ENCODE measurements around the gene NOL4L. TPM values are rescaled to one million over a fixed set of nuclear protein-coding genes. Genes with fewer than 3 reads are reported as not detected.

The NOL4L gene
- total and polyA plus RNA-seq, 2 donors (not counting 3 experiments of a cell fraction or from before 2014, with no cell fraction given), result 55.2 to 79.6 TPM

DNA sequence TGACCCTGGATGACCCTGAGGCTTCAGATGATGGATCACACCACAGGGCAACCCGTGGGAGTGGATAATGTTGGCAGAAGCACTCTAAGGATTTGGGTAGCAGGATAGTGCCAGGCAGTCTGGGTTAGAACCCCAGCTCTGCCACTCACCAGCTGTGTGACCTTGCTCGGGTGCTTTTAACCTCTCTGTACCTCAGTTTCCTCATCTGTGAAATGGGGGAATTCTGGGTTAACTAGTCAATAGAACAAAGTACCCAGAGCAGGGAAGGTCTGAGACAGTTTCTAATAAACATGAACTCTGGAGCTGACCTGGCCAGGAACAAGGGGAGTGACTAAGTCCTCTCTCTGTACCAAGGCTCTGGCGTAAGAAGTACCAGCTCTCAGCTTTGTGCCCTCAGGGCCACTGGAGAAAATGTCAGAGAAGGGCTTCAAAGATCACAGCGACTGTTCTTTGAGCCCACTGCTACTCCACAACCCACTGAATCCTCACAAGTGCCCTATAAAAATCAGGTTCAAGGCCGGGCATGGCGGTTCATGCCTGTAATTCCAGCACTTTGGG is 14.7 kb upstream of the NOL4L start:
- DNase-seq (ENCODE audit: low read depth, low spot score) (no peak), FAIRE-seq (no peak)
- no peak overlapping the region for H3K4me3 ChIP-seq (replicated peaks in 1 of 3; ENCODE audit: insufficient read depth in 1 of 3, low read depth in 1 of 3, low read length in 3 of 3)
- H3K36me3 ChIP-seq (ENCODE audit: control insufficient read depth in 2 of 2, extremely low read depth in 1 of 2, insufficient read depth in 2 of 2, low read length in 2 of 2), result no peaks in the 10 kb centered on the region
- H3K27ac ChIP-seq (ENCODE audit: insufficient read depth, low read depth, low read length), result no peak overlapping the region
- intact Hi-C loops (cut with micrococcal nuclease), result no loop called here
- dilution Hi-C loops (cut with MboI; ENCODE audit: extremely low pct_ligation_motif_present, low sequenced_read_pairs), result no loop called here
- H3K4me1 ChIP-seq (ENCODE audit: control insufficient read depth, extremely low read depth, insufficient read depth, low read length), result no peaks in the 10 kb centered on the region
- no TSS peak for BruUV-seq (replicated peaks)
- H3K4me2 ChIP-seq (ENCODE audit: insufficient read depth, low read length), result no peak overlapping the region
- H4K20me1 ChIP-seq (replicated peaks; ENCODE audit: control insufficient read depth, extremely low read depth, insufficient read depth, low read length), result no peaks in the 10 kb centered on the region
- no peak overlapping the region for H2AFZ ChIP-seq (ENCODE audit: low read depth, low read length)
- H3K9me1 ChIP-seq (replicated peaks; ENCODE audit: control insufficient read depth, extremely low read depth, insufficient read depth, low read length), result no peaks in the 10 kb centered on the region
- H3K9ac ChIP-seq (replicated peaks; ENCODE audit: extremely low read depth, insufficient read depth, low read length), result no peak overlapping the region
- H3K9me3 ChIP-seq (replicated peaks; ENCODE audit: control insufficient read depth, insufficient read depth, low read length), result no peaks in the 10 kb centered on the region
- TF ChIP-seq POLR2A (IDR thresholded peaks at IDR 0.05; ENCODE audit: low read depth, low read length) (no peak), GATA2 (IDR thresholded peaks at IDR 0.05; ENCODE audit: insufficient read depth, insufficient read length, low read depth, low read length) (no peak), JUN (IDR thresholded peaks at IDR 0.05; ENCODE audit: borderline replicate concordance, insufficient read depth, insufficient read length, low read depth) (no peak), MYC (IDR thresholded peaks at IDR 0.05; ENCODE audit: low read depth, low read length) (no peak), EZH2 (IDR thresholded peaks at IDR 0.05; ENCODE audit: borderline replicate concordance, low read depth, low read length, severe bottlenecking) (no peak), POLR2AphosphoS5 (IDR thresholded peaks at IDR 0.05; ENCODE audit: insufficient read depth, low read depth, low read length) (no peak)
- CTCF ChIA-PET, result interaction anchor here (1.6 to 1.7 kb wide), 2 partner anchors 75 to 178 kb away, joined by 3 to 5 read pairs; no protein-coding TSS in a partner anchor
- H3K27me3 ChIP-seq (ENCODE audit: control insufficient read depth in 2 of 2, insufficient read depth in 2 of 2, low read length in 2 of 2), result peaks cover 3 to 4% of the 10 kb centered on the region in 2 experiments
- POLR2A ChIA-PET, result no interaction called here
- H3K79me2 ChIP-seq (ENCODE audit: control insufficient read depth, insufficient read depth, low read length), result no peaks in the 10 kb centered on the region

DNA sequence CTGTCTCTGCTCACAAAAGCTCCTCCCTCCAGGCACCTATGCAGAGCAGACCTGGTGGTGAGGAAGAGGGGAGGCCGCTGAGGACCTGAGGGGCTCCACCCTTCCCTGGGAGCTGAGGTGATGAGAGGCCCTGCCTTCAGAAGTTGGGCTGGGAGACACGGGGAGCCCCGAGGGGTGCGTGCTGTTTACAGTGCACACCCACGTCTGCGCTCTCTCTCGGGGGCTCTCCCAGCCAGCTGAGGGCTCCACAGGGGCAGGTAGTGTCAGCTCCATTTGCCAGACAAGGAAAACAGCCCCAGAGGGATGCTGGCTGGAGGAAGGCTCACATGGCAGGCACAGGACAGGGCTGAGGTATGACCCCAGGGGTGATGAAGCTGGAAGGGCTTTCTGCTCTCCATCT is 13.5 kb upstream of the NOL4L start:
- Histone ChIP-seq H3K9me3 (replicated peaks; ENCODE audit: control insufficient read depth, insufficient read depth, low read length) (no peaks in the 10 kb centered on the region), H3K27ac (ENCODE audit: insufficient read depth, low read depth, low read length) (no peak overlapping the region), H3K4me3 (replicated peaks in 1 of 3; ENCODE audit: insufficient read depth in 1 of 3, low read depth in 1 of 3, low read length in 3 of 3) (no peak overlapping the region), H3K9me1 (replicated peaks; ENCODE audit: control insufficient read depth, extremely low read depth, insufficient read depth, low read length) (no peaks in the 10 kb centered on the region), H3K36me3 (ENCODE audit: control insufficient read depth in 2 of 2, extremely low read depth in 1 of 2, insufficient read depth in 2 of 2, low read length in 2 of 2) (no peaks in the 10 kb centered on the region), H4K20me1 (replicated peaks; ENCODE audit: control insufficient read depth, extremely low read depth, insufficient read depth, low read length) (no peaks in the 10 kb centered on the region), H3K4me2 (ENCODE audit: insufficient read depth, low read length) (no peak overlapping the region), H3K4me1 (ENCODE audit: control insufficient read depth, extremely low read depth, insufficient read depth, low read length) (no peaks in the 10 kb centered on the region), H3K27me3 (ENCODE audit: control insufficient read depth in 2 of 2, insufficient read depth in 2 of 2, low read length in 2 of 2) (no peaks in the 10 kb centered on the region), H2AFZ (ENCODE audit: low read depth, low read length) (no peak overlapping the region), H3K79me2 (ENCODE audit: control insufficient read depth, insufficient read depth, low read length) (no peaks in the 10 kb centered on the region), H3K9ac (replicated peaks; ENCODE audit: extremely low read depth, insufficient read depth, low read length) (no peak overlapping the region)
- no peak for DNase-seq (ENCODE audit: low read depth, low spot score)
- TF ChIP-seq POLR2A (IDR thresholded peaks at IDR 0.05; ENCODE audit: low read depth, low read length) (no peak), FOS (IDR thresholded peaks at IDR 0.05; ENCODE audit: borderline replicate concordance, insufficient read depth, low read length) (no peak), JUN (IDR thresholded peaks at IDR 0.05; ENCODE audit: borderline replicate concordance, insufficient read depth, insufficient read length, low read depth) (no peak), MYC (IDR thresholded peaks at IDR 0.05; ENCODE audit: low read depth, low read length) (no peak), EZH2 (IDR thresholded peaks at IDR 0.05; ENCODE audit: borderline replicate concordance, low read depth, low read length, severe bottlenecking) (no peak), POLR2AphosphoS5 (IDR thresholded peaks at IDR 0.05; ENCODE audit: insufficient read depth, low read depth, low read length) (no peak), GATA2 (IDR thresholded peaks at IDR 0.05; ENCODE audit: insufficient read depth, insufficient read length, low read depth, low read length) (no peak)
- TF ChIP-seq, protein P1, sequence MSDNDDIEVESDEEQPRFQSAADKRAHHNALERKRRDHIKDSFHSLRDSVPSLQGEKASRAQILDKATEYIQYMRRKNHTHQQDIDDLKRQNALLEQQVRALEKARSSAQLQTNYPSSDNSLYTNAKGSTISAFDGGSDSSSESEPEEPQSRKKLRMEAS (IDR thresholded peaks at IDR 0.05; ENCODE audit: insufficient read depth, insufficient read length), result no peak
- TF ChIP-seq, protein P2, sequence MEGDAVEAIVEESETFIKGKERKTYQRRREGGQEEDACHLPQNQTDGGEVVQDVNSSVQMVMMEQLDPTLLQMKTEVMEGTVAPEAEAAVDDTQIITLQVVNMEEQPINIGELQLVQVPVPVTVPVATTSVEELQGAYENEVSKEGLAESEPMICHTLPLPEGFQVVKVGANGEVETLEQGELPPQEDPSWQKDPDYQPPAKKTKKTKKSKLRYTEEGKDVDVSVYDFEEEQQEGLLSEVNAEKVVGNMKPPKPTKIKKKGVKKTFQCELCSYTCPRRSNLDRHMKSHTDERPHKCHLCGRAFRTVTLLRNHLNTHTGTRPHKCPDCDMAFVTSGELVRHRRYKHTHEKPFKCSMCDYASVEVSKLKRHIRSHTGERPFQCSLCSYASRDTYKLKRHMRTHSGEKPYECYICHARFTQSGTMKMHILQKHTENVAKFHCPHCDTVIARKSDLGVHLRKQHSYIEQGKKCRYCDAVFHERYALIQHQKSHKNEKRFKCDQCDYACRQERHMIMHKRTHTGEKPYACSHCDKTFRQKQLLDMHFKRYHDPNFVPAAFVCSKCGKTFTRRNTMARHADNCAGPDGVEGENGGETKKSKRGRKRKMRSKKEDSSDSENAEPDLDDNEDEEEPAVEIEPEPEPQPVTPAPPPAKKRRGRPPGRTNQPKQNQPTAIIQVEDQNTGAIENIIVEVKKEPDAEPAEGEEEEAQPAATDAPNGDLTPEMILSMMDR (IDR thresholded peaks at IDR 0.05; ENCODE audit: extremely low read depth in 1 of 2, insufficient read depth in 1 of 2, low read depth in 1 of 2, low read length in 2 of 2), result no peak
- ChIA-PET POLR2A (interaction anchor here (0.6 kb wide), 1 partner anchor 94 kb away, joined by 3 read pairs; no protein-coding TSS in a partner anchor), CTCF (interaction anchor here (1.6 to 1.7 kb wide), 2 partner anchors 74 to 180 kb away, joined by 3 to 5 read pairs; no protein-coding TSS in a partner anchor)
- intact Hi-C loops (cut with micrococcal nuclease) (no loop called here), dilution Hi-C loops (cut with MboI; ENCODE audit: extremely low pct_ligation_motif_present, low sequenced_read_pairs) (no loop called here)
- FAIRE-seq, result no peak
- no TSS peak for BruUV-seq (replicated peaks)

Measured in endothelial cell of umbilical vein (primary cell).